ENCODE measurements around the gene DES. TPM values are rescaled to one million over a fixed set of nuclear protein-coding genes. Genes with fewer than 3 reads are reported as not detected.

The DES gene
- total RNA-seq, 1 donor = not detected

DNA sequence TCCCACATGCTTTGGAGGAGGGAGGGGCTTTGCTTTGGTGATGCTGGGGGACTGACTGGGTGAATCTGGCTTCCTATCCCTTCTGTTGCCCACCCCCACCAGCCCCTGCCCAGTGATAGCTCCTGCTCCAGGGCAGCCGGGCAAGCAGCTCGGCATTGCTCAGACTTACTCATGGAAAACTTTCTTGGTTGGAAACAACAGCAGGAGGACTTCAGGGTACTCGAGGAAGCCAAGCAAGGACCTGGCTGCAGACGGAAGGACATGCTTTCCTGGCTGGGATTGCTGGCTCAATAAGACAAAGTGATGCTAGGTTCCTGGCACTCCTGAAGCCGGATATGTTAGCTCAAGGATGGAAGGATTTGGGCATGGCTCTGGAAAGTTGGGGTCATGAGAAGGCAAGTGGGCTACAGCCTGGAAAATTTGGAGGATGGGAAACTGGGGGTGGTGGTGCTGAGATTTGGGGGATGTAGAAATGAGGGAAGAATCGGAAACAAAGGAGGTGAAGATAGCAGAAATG, 19.6 kb downstream of the DES start:
- DNase-seq (ENCODE audit: low read depth in 2 of 3, low spot score in 2 of 3) = no peak

DNA sequence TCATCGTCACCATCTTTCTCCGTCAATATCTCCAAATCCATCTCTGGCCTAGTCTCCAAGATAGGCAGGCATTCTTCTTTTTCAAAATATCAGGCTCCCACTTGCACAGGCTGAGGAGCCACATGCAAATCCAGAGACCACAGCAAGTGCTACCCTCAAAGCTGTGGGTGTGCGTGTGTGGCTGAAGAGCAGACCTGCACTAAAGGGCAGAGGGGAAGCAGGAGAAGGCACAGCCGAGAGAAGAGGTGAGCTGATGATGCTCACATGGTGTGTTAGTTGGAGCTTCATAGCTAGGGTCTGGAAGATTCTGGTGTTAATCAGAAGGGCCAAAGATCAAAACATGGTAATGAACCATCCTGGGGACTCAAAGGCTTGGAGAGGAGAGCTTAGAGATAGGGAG, 20.3 kb downstream of the DES start:
- DNase-seq (ENCODE audit: low read depth in 2 of 3, low spot score in 2 of 3) = no peak

DNA sequence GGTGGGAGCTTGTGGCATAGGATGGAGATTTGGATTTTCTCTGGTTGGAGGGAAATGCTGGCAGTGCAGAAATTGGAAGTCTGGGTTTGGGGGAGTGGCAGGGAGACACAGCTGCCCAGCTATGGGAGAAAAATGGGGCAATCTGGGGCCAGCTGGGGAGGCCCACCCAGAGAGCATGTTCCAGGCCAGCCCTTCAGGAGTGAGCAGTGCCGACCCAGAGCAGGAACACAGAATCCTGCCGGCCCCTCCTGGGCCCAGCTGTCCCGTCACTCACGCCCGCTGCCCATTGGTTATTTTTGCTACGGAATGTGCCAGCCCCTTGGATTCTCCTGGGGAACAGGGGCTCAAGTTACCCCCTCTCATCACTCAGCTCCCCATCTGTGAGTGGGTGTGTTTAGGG, 21.3 kb downstream of the DES start:
- DNase-seq (ENCODE audit: low read depth in 2 of 3, low spot score in 2 of 3) = no peak

DNA sequence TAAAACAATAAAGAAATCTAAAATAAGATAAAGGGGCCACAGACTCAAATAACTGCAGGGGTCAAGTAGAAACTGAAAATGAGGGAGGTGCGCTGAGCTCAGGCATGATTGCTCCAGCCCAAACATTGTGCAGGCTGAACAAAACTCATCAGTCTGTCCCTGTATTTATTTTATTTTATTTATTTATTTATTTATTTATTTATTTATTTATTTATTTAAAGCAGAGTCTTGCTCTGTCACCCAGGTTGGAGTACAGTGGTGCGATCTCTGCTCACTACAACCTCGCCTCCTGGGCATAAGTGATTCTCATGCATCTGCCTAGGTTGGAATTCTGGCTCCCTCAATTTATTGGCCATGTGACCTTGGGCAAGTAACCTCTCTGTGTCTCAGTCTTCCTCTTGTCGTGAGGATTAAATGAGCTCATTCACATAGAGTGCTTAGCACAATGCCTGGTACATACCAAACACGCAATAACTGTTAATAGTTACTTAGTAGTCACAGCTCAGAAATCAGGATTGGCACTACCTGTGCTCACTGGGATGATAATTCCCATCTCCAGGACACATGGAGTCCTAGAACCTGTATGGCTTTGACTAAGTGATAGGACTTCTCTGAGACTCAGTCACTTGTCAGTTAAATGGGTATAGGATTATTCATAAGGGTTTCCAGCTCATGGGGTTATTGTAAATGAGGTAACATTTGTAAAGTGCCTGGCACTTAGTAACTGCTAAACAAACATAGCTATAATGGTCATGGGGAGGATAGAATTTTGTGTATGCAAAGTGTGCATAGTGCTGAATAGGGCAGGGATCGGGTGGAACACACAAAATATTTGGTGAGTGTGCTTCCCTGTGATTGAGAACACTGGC, 22.4 kb downstream of the DES start:
- DNase-seq (ENCODE audit: low read depth in 2 of 3, low spot score in 2 of 3) = no peak

DNA sequence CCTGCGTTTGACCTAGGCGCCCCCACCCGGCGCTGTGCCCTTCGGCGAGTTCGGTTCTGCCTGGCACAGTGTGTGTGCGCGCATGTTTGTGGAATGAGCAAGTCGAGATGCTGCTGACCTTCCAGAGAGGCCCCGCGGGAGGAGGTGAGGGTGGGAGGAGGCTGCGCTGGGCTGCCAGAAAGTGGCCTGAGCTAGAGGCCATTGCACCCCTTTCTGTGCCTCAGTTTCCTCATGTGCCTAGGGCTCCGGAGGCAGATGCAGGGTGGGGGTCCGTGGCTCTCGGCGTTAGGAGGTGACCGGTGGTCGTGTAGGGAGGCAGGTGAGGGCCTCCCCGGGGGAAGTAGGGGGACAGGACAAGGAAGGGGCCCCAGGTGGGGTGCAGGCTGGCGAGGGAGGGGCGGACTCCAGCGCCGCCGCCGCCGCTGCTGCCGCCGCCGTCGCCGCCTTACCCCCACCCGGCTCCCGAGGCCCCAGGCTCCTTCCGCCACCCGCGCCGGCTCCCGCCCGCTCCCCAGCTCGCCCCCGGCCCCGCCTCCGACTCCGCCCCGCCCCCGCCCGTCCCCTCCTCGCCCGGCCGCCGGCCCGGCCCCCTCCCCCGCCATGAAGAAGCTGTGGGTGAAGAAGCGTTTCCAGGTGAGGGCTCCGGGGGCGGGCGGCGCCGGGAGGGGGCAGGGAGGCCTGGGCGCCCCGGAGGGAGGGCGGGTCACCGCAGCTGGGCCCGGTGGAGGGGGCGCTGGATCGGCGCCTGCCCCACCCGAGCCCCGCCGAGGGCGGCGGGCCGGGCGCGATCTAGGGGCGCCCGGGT, 23.5 kb downstream of the DES start:
- DNase-seq (ENCODE audit: low read depth in 2 of 3, low spot score in 2 of 3) = peak in 1 of 3 donors; percentile 39

DNA sequence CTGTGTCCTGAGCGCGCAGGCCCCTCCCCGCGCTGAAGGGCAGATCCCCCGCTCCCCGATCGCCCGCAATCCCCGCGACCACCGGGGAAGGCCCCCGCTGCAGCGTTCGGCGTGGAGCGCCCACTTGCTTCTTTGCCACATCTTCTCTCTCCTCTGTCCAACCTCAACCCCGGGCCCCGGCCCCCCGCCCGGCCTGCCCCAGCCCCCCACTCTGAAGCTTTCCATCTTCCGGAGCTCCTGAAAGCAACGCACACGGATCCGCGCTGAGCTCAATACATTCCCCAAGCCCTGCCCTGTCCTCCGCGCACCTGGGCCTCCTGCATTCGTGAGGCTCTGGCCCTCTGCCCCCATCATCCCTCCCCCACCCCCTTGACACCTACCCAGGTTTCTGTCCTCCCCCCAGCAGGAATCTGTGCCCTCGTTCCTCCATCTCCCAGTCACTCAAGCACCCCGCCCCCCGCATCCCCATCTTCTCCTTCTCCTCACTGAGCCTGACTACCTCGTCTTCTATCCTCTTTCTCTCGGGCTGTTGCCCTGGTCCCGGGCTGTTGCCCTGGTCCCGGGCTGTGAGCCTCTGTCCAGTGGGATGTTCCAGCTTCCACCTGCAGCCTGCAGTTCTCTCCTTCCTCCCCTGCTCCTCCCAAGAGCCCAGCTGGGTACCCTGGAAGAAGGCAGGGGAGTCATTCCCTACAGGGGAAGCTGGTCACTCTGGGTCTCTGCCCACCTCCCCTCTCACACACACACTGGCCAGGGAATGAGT, 24.3 kb downstream of the DES start:
- no peak for DNase-seq (ENCODE audit: low read depth in 2 of 3, low spot score in 2 of 3)

DNA sequence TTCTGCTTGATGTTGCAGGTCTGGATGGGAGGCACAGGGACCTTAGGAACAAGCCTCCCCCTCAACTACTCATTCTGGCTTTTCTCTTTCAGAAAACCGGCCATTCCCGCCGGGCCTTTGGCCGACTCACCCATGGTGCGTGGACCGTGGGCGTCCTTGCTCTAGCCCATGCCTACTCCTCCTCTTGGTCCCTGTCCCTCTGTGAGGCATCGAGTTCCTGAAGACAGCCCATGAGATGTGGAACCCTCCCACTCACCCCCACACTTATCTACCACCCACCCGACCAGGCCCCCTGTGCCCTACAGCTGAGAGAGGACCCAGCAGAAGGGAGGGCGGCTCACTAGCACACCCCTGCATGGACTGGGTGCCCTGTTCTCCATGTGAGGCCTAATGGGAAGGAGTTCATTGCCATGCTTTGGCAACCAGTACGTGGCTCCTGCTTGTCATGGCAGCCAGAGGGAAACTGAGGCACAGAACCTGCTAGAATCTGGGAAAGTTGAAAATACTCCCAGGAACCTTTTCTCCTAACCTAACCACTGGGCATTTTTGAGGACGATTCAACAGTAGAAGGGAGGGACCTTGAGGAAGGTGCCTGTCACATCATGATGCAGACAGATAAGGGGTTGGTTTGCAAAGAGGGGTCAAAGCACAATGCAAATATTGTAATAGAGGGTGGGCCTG, 25.0 kb downstream of the DES start:
- DNase-seq (ENCODE audit: low read depth in 2 of 3, low spot score in 2 of 3) = no peak

DNA sequence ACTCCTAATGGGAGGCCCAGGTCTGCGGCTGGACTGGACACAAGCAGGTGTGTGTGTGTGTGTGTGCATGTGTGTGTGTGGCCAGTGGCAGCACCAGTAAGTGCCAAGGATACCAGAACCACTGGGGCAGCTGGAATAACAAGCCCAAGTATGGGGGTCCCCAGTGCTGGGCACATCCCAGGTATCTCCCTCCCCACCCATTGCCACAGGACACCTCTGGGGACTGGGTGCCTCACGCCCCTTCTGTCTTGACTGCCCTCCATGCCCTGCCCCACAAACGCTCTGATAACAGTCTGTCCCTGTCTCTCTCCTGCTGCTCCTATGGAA, 25.5 kb downstream of the DES start:
- no peak for DNase-seq (ENCODE audit: low read depth in 2 of 3, low spot score in 2 of 3)

DNA sequence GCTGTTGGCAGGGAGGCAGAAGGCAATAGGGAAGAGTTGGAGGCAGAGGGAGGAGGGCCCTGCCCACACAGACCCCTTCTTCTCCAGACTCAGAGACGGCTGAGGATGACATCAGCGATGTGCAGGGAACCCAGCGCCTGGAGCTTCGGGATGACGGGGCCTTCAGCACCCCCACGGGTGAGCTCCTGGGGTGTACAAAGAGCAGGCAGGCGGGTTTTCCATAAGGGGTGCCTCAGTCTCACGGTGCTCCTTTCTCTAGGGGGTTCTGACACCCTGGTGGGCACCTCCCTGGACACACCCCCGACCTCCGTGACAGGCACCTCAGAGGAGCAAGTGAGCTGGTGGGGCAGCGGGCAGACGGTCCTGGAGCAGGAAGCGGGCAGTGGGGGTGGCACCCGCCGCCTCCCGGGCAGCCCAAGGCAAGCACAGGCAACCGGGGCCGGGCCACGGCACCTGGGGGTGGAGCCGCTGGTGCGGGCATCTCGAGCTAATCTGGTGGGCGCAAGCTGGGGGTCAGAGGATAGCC, 26.5 kb downstream of the DES start:
- DNase-seq (ENCODE audit: low read depth in 2 of 3, low spot score in 2 of 3) = no peak

DNA sequence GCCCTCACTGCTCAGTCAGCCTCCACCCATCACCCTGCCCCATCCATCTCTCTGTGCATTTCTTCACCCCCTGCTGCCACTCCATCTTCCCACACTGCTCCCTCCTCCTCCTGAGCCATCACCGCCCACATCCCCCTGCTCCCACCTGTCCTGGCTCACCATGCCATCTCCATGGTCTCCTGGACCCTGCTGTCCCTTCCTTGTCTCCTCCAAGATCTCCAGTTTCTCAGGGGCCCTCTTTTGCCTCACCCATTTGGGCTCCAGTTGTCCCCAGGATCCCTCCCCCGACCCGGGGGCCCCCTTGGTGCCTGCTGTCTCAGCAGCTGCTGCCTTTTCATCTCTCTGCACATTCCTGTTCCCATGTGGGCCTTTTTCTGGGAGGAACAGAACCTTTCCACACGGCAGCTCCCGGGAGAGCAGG, 27.1 kb downstream of the DES start:
- no peak for DNase-seq (ENCODE audit: low read depth in 2 of 3, low spot score in 2 of 3)

DNA sequence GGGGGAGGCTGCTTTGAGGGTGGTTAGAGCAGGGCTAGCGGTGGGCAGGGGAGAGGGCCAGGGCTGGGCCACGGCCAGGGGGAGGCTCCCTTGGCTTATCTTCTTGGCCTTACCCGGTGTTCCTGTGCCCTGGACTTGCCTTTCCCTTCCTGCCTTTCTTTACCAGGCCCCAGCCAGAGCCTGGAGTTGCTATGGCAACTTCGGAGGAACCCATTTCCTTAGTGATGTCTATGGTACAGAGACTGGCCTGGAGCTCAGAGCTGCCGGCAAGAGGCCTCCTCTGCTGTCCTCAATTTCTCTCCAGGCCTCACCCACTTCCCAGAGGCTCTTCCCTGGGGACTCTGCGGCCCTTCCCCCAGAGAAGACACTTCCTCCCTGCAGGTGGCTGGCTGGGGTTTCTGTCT, 27.9 kb downstream of the DES start:
- no peak for DNase-seq (ENCODE audit: low read depth in 2 of 3, low spot score in 2 of 3)

DNA sequence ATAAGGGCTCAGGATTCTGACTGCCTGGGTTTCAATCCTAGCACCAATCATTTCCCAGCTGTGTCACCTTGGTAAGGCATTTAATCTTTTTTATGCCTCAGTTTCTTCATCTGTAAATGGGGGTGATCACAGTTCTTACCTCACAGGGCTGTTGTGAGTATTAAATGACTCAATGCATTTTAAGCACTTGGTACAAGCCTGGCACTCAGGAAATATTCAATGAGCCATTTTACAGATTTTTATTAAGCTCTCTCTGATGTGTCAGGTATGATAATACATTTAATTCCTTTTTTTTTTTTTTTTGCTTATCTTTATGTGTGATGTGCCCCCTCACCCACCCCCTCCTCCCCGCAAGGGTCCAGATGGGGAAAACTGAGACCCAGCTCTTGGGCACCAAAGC, 28.5 kb downstream of the DES start:
- no peak for DNase-seq (ENCODE audit: low read depth in 2 of 3, low spot score in 2 of 3)

DNA sequence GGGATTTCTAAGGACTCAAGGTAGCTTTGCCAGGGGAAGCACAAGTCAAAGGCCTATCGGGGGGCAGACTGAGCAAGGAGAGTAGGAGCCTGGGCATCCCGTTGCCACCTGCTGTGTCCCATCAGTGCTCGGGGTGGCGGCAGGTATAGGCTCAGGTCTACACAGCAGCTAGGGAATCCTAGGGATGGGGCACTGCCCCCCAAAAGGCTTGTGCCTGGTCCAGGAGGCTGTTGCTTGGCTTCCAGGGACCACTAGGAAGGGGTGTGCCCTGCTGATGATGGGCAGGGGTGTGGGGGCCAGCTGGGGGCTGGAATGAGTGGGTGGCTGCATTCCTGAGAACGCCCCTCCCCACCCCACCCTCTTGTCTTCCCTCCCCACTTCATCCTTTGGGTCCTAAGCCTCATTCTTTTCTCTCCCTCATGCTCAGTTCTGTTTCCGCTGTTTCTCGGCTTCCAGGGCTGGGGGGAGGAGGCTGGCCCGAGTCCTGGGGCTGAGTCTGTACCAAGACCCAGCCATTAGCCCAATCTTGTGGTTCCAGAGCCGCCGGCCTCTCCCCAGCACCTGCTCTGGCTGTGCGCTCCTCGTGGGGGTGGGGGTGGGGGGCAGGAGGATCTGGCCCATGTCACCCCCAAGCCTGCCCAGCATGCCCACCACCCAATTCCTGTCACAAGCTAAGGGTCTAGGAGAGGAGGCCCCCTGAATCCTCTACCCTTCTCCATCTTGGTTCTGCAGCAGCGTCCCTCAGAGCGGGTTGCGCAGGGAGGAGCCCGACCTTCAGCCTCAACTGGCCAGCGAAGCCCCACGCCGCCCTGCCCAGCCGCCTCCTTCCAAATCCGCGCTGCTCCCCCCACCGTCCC, 29.3 kb downstream of the DES start:
- DNase-seq (ENCODE audit: low read depth in 2 of 3, low spot score in 2 of 3) = no peak

DNA sequence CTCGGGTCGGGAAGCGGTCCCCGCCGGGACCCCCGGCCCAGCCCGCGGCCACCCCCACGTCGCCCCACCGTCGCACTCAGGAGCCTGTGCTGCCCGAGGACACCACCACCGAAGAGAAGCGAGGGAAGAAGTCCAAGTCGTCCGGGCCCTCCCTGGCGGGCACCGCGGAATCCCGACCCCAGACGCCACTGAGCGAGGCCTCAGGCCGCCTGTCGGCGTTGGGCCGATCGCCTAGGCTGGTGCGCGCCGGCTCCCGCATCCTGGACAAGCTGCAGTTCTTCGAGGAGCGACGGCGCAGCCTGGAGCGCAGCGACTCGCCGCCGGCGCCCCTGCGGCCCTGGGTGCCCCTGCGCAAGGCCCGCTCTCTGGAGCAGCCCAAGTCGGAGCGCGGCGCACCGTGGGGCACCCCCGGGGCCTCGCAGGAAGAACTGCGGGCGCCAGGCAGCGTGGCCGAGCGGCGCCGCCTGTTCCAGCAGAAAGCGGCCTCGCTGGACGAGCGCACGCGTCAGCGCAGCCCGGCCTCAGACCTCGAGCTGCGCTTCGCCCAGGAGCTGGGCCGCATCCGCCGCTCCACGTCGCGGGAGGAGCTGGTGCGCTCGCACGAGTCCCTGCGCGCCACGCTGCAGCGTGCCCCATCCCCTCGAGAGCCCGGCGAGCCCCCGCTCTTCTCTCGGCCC, 30.1 kb downstream of the DES start:
- peak in 1 of 3 donors; percentile 22 for DNase-seq (ENCODE audit: low read depth in 2 of 3, low spot score in 2 of 3)

DNA sequence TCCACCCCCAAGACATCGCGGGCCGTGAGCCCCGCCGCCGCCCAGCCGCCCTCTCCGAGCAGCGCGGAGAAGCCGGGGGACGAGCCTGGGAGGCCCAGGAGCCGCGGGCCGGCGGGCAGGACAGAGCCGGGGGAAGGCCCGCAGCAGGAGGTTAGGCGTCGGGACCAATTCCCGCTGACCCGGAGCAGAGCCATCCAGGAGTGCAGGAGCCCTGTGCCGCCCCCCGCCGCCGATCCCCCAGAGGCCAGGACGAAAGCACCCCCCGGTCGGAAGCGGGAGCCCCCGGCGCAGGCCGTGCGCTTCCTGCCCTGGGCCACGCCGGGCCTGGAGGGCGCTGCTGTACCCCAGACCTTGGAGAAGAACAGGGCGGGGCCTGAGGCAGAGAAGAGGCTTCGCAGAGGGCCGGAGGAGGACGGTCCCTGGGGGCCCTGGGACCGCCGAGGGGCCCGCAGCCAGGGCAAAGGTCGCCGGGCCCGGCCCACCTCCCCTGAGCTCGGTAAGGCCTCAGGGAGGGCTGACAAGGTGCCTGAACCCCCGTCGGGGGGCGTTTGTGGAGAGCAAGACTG, 30.7 kb downstream of the DES start:
- peak in 2 of 3 donors; percentile 48 to 51 for DNase-seq (ENCODE audit: low read depth in 2 of 3, low spot score in 2 of 3)

DNA sequence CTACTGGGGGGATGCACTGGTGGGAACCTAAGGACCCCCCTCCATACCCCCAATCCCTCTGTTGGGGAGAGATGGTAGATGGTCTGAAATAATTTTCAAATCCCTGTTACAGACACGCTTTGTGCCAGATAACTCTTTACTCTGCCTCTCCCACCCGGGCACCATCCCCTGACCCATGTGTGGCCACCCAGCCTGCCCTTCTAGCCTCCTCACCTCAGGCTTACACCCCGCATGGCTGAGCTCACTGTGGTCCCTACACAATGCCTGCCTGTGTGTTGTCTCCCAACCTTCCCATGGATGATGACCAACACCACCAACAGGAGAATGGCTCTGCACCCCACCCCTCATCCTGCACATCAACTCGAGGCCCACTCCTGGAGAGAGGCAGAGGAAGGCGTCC, 31.4 kb downstream of the DES start:
- no peak for DNase-seq (ENCODE audit: low read depth in 2 of 3, low spot score in 2 of 3)

DNA sequence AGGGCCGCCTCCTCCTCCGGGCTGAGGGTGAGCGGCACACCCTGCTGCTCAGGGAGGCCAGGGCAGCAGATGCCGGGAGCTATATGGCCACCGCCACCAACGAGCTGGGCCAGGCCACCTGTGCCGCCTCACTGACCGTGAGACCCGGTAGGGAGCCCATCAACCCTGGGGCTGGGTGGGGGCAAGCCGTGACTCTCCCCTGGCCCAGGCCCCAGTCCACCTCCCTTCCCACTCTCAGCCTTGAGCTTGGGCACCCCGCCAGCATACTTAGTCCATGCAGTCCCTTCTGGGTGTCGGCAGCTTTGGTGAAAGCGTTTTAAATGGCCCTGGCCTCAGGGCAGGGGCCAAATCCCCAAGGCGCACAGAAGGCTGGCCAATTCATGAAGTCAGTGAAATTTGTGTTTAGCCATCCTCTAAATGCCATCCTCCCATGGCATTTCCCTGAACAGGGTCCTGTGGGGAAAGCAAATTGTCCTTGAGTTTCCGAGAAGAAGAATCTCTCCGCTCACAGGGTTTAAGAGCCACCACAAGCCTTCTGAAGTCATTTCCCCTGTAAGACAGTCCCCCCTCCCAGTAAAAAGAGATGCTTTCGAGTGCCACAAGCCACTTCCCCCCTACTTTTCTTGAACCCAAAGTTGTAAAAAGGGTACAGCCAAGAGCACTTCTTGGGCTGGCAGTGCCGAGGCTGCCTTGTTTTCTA, 33.6 kb downstream of the DES start:
- DNase-seq (ENCODE audit: low read depth in 2 of 3, low spot score in 2 of 3) = no peak
